ENCODE measurements around the gene ZDHHC3.

Gene ZDHHC3

DNA sequence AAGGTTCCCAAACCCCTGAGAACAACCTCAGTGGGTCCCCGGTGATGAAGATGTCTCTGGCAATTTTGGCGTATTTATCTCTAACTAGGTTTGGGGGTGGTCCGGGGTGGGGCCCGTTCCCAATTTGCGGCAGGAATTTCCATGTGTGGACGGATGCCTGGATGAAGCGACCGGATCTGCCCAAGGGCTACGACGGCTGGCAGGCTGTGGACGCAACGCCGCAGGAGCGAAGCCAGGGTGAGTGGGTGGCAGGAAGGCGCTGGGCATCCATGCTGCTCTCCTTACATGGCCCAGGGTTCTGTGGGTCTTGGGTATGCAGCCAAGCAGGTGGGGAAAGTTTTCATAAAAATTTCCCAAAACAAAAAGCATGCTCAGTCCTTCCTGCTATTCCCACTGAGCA is 72.2 kb downstream of the ZDHHC3 start:
- Histone ChIP-seq H3K27me3 (ENCODE audit: insufficient read depth, low read length) (no peaks in the 10 kb centered on the region; the same call in 1 of the 2 replicates), H3K9me3 (ENCODE audit: low read length) (no peaks in the 10 kb centered on the region), H3K36me3 (ENCODE audit: insufficient read depth, low read length) (no peaks in the 10 kb centered on the region), H3K27ac (ENCODE audit: low read depth, low read length, poor library complexity, severe bottlenecking) (no peak overlapping the region), H3F3A (ENCODE audit: insufficient read depth, low read length) (no peaks in the 10 kb centered on the region), H3K79me2 (ENCODE audit: insufficient read depth, low read length) (no peaks in the 10 kb centered on the region), H3K4me2 (ENCODE audit: low read length) (no peak overlapping the region), H3K9ac (ENCODE audit: low read length) (no peak overlapping the region), H3K4me1 (ENCODE audit: insufficient read depth, low read length, severe bottlenecking) (no peaks in the 10 kb centered on the region), H3K9me2 (ENCODE audit: low read depth, low read length) (no peaks in the 10 kb centered on the region), H2AFZ (ENCODE audit: low read length) (no peak overlapping the region), H4K20me1 (ENCODE audit: insufficient read depth, low read length) (no peaks in the 10 kb centered on the region), H3K4me3 (ENCODE audit: low read depth, low read length, poor library complexity, severe bottlenecking) (no peak overlapping the region)
- TF ChIP-seq, protein P1, sequence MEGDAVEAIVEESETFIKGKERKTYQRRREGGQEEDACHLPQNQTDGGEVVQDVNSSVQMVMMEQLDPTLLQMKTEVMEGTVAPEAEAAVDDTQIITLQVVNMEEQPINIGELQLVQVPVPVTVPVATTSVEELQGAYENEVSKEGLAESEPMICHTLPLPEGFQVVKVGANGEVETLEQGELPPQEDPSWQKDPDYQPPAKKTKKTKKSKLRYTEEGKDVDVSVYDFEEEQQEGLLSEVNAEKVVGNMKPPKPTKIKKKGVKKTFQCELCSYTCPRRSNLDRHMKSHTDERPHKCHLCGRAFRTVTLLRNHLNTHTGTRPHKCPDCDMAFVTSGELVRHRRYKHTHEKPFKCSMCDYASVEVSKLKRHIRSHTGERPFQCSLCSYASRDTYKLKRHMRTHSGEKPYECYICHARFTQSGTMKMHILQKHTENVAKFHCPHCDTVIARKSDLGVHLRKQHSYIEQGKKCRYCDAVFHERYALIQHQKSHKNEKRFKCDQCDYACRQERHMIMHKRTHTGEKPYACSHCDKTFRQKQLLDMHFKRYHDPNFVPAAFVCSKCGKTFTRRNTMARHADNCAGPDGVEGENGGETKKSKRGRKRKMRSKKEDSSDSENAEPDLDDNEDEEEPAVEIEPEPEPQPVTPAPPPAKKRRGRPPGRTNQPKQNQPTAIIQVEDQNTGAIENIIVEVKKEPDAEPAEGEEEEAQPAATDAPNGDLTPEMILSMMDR (IDR thresholded peaks at IDR 0.05; ENCODE audit: low read length), result no peak
- TF ChIP-seq EZH2 (IDR thresholded peaks at IDR 0.05; ENCODE audit: borderline replicate concordance, low read length), result no peak

DNA sequence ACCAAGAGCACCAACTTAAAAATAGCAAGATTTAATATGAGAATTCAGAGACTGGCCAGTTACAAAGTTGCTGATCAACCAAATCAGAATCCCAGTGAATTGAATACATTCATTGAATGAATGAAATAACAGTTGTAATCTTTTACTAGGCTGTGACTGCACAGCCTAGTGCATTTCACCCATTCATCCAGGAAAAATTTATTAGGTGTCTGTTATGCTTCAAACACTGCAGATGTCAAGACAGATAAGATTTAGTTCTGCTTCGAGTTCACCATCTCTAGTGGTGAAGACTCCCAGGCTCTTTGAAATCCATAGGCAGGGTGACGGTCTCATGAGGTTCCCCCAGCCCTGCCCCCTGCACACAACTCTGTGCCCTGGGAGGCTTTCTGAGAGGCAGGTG is 72.7 kb downstream of the ZDHHC3 start:
- H3K9me2 ChIP-seq (ENCODE audit: low read depth, low read length), result no peaks in the 10 kb centered on the region
- H3K27ac ChIP-seq (ENCODE audit: low read depth, low read length, poor library complexity, severe bottlenecking), result no peak overlapping the region
- H3K4me1 ChIP-seq (ENCODE audit: insufficient read depth, low read length, severe bottlenecking), result no peaks in the 10 kb centered on the region
- H3K36me3 ChIP-seq (ENCODE audit: insufficient read depth, low read length), result no peaks in the 10 kb centered on the region
- H3K9me3 ChIP-seq (ENCODE audit: low read length), result no peaks in the 10 kb centered on the region
- no peak overlapping the region for H3K4me2 ChIP-seq (ENCODE audit: low read length)
- no peaks in the 10 kb centered on the region for H3K27me3 ChIP-seq (ENCODE audit: insufficient read depth, low read length)
- no peak overlapping the region for H2AFZ ChIP-seq (ENCODE audit: low read length)
- H3K9ac ChIP-seq (ENCODE audit: low read length), result no peak overlapping the region
- H3K79me2 ChIP-seq (ENCODE audit: insufficient read depth, low read length), result no peaks in the 10 kb centered on the region
- H3F3A ChIP-seq (ENCODE audit: insufficient read depth, low read length), result no peaks in the 10 kb centered on the region
- no peak for TF ChIP-seq EZH2 (IDR thresholded peaks at IDR 0.05; ENCODE audit: borderline replicate concordance, low read length)
- TF ChIP-seq, protein P1 (IDR thresholded peaks at IDR 0.05; ENCODE audit: low read length), result no peak
- H3K4me3 ChIP-seq (ENCODE audit: low read depth, low read length, poor library complexity, severe bottlenecking), result no peak overlapping the region
- H4K20me1 ChIP-seq (ENCODE audit: insufficient read depth, low read length), result no peaks in the 10 kb centered on the region

DNA sequence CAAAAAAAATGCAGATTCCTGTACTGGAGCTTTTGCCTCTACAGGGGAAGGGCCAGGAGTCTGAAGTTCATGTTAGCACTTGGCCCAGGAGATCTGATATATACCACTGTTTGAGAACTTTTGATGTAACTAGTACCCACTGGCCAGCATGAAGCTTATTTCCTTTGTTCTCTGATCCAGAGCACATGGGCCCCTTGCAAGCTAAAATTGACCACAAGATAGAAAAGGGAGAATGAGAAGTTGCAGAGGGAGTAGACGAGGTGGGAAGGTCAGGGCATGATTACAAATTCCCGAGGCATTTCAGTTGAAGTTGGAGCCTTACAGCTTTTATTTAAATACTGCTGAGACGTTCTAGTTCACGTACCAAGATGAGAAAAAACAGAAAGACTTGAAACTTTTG is 73.3 kb downstream of the ZDHHC3 start:
- Histone ChIP-seq H4K20me1 (ENCODE audit: insufficient read depth, low read length) (no peaks in the 10 kb centered on the region), H3K36me3 (ENCODE audit: insufficient read depth, low read length) (no peaks in the 10 kb centered on the region), H3K79me2 (ENCODE audit: insufficient read depth, low read length) (no peaks in the 10 kb centered on the region), H3F3A (ENCODE audit: insufficient read depth, low read length) (no peaks in the 10 kb centered on the region), H3K27ac (ENCODE audit: low read depth, low read length, poor library complexity, severe bottlenecking) (no peak overlapping the region), H3K4me1 (ENCODE audit: insufficient read depth, low read length, severe bottlenecking) (no peaks in the 10 kb centered on the region), H3K4me2 (ENCODE audit: low read length) (no peak overlapping the region), H3K27me3 (ENCODE audit: insufficient read depth, low read length) (no peaks in the 10 kb centered on the region), H2AFZ (ENCODE audit: low read length) (no peak overlapping the region), H3K9ac (ENCODE audit: low read length) (no peak overlapping the region), H3K4me3 (ENCODE audit: low read depth, low read length, poor library complexity, severe bottlenecking) (no peak overlapping the region), H3K9me2 (ENCODE audit: low read depth, low read length) (no peaks in the 10 kb centered on the region), H3K9me3 (ENCODE audit: low read length) (no peaks in the 10 kb centered on the region)
- TF ChIP-seq, protein P1 (IDR thresholded peaks at IDR 0.05; ENCODE audit: low read length), result no peak
- TF ChIP-seq EZH2 (IDR thresholded peaks at IDR 0.05; ENCODE audit: borderline replicate concordance, low read length), result no peak

All from OCI-LY1 (cell line).